HepG2 (cell line): ENCODE measurements around the gene TACO1. TPM values are rescaled to one million over a fixed set of nuclear protein-coding genes. Genes with fewer than 3 reads are reported as not detected.

Experiments used
- ATF3 ChIP-seq: sonication (generic); formaldehyde crosslinking; IDR thresholded peaks from 2 replicates; pipeline ENCODE4 v1.4.0; 2020; ENCODE audit warnings: missing genetic modification reagents
- CEBPG ChIP-seq: IDR thresholded peaks from 2 replicates; pipeline ENCODE4 v1.6.1; 2016
- HIC2 ChIP-seq: sonication (generic); formaldehyde crosslinking; IDR thresholded peaks from 2 replicates; pipeline ENCODE4 v1.9.0; 2022; ENCODE audit warnings: low read depth, missing genetic modification reagents
- HOXA3 ChIP-seq: sonication (generic); formaldehyde crosslinking; IDR thresholded peaks from 2 replicates; pipeline ENCODE4 v1.5.0; 2020; ENCODE audit warnings: missing genetic modification reagents
- MTA3 ChIP-seq: sonication (generic); formaldehyde crosslinking; IDR thresholded peaks from 2 replicates; pipeline ENCODE4 v1.4.0; 2020; ENCODE audit warnings: missing genetic modification reagents
- MXD1 ChIP-seq: sonication (generic); formaldehyde crosslinking; IDR thresholded peaks from 2 replicates; pipeline ENCODE4 v1.4.0; 2020; ENCODE audit warnings: mild to moderate bottlenecking, missing genetic modification reagents
- SRSF9 ChIP-seq: fragments of 200-400 bp; formaldehyde crosslinking; IDR thresholded peaks from 2 replicates; pipeline ENCODE4 v1.6.1; 2018; ENCODE audit warnings: borderline replicate concordance, mild to moderate bottlenecking, low read depth, low read length; ENCODE audit not compliant: insufficient read depth, poor library complexity, severe bottlenecking
- SSRP1 ChIP-seq: IDR thresholded peaks from 2 replicates; pipeline ENCODE4 v1.6.1; 2016; ENCODE audit warnings: control low read depth
- TGIF2 ChIP-seq: IDR thresholded peaks from 2 replicates; pipeline ENCODE4 v1.6.1; 2016; ENCODE audit warnings: control low read depth, missing compliant biosample characterization
- ZBTB25 ChIP-seq: IDR thresholded peaks from 2 replicates; pipeline ENCODE4 v1.6.1; 2018; ENCODE audit warnings: missing genetic modification reagents
- ZNF354B ChIP-seq: sonication (generic); formaldehyde crosslinking; IDR thresholded peaks from 2 replicates; pipeline ENCODE4 v1.8.0; 2022; ENCODE audit warnings: mild to moderate bottlenecking, missing genetic modification reagents
- ZNF530 ChIP-seq: sonication (generic); formaldehyde crosslinking; IDR thresholded peaks from 2 replicates; pipeline ENCODE4 v1.5.0; 2020; ENCODE audit warnings: low read depth, mild to moderate bottlenecking, missing genetic modification reagents
- ZNF546 ChIP-seq: sonication (generic); formaldehyde crosslinking; conservative IDR thresholded peaks from 2 replicates; pipeline ENCODE4 v1.8.1; 2023; ENCODE audit warnings: mild to moderate bottlenecking, missing genetic modification reagents
- ZNF784 ChIP-seq: sonication (generic); formaldehyde crosslinking; IDR thresholded peaks from 2 replicates; pipeline ENCODE4 v1.5.1; 2020; ENCODE audit warnings: missing genetic modification reagents, mild to moderate bottlenecking, borderline replicate concordance
- polyA plus RNA-seq, 8 experiments: library from polyadenylated mRNA; depleted of rRNA in 3 of 8; stranded (reverse) in 7 of 8; unstranded in 1 of 8; fragments of >200 nt; fragmentation: Illumina TruSeq in 4 of 8; extraction: Trizol in 4 of 8; gene quantifications; 2 replicates each; pipeline versions ENCODE4 v1.2.1 to v1.2.3, GENCODE V29; 2011 to 2016; ENCODE audit warnings: low read depth in 4 of 8, missing spikeins in 1 of 8, mixed read lengths in 1 of 8; ENCODE audit not compliant: insufficient read depth in 1 of 8
- total RNA-seq, 5 experiments: library from RNA; depleted of rRNA; stranded (reverse); fragments of >200 nt; fragmentation: Illumina TruSeq; extraction: Trizol; gene quantifications; 2 replicates each; pipeline ENCODE4 v1.2.3, GENCODE V29; 2016; ENCODE audit warnings: low read depth in 1 of 5
- TF ChIP-seq, protein P1 (sequence below): sonication (generic); formaldehyde crosslinking; IDR thresholded peaks from 2 replicates; pipeline ENCODE4 v1.4.0; 2020; ENCODE audit warnings: missing genetic modification reagents, low read depth, mild to moderate bottlenecking, borderline replicate concordance
- TF ChIP-seq, protein P2 (sequence below): sonication (generic); formaldehyde crosslinking; IDR thresholded peaks from 2 replicates; pipeline ENCODE4; 2020; ENCODE audit warnings: missing genetic modification reagents, mild to moderate bottlenecking, borderline replicate concordance
- TF ChIP-seq, protein P3 (sequence below): sonication (generic); formaldehyde crosslinking; conservative IDR thresholded peaks from 2 replicates; pipeline ENCODE4 v1.8.1; 2023; ENCODE audit warnings: missing genetic modification reagents

TACO1 gene
- total and polyA plus RNA-seq, 2 of the 13 experiments (the other 11 are each of a cell fraction or from before 2014, with no cell fraction given) = 34.7 to 53.6 TPM

DNA sequence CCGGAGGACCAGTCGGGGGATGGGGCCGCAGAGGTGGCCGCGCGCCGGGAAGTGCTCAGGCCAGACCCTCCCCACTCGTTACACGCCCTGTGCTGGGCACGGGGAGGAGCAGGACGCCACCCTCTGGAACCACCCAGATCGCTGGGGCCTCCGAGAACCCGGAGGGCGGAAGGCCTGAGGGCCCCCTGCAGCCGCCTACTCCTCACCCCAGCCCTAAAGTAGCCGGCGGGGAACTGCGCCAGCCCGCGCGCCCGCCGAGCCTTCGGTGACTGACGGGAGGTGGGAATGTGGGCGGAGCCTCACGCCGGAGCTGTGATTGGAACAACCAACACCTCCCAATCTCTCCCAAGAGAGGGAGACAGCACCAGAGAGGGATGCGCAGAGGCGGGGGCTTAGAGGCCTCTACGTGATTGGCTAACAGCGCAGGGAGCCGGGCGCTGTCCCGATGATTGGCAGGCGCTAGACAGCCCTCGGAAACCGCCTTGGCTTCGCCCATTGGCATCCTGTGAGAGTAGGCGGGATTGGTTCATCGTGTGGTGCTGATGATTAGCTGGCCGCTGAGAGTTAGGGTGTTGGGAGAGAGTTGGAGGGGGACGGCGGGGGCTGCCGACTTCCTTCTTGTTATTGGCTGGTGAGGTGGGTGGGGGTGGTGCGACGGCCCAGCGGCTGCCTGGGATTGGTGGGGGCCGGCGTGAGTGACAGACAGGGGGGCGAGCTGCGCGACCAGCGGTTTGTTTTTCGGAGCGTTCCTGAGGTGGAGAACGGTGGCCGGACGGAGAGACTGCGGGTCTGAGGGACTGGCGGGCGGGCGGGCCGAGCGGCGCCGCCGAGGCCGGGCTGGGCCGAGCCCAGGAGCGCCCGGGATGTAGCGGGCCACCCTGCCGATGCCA lies 21.2 kb downstream of the TACO1 start, which contains the start of gene MAP3K3 (continued):
- TF ChIP-seq ZBTB25 = no peak
- TF ChIP-seq MTA3 = no peak
- no peak for TF ChIP-seq ZNF354B (CRISPR knock-in tag)
- no peak for TF ChIP-seq TGIF2 (CRISPR knock-in tag)
- TF ChIP-seq, protein P1, sequence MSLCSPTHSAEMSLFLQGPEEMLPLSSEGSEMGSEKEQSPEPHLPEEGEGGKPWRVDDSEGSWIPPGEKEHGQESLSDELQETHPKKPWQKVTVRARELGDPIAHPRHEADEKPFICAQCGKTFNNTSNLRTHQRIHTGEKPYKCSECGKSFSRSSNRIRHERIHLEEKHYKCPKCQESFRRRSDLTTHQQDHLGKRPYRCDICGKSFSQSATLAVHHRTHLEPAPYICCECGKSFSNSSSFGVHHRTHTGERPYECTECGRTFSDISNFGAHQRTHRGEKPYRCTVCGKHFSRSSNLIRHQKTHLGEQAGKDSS (CRISPR knock-in tag) = no peak; the same call in none of the 2 replicates
- no peak for TF ChIP-seq ZNF530 (CRISPR knock-in tag)
- TF ChIP-seq HIC2 (CRISPR knock-in tag) = peak; percentile 74
- TF ChIP-seq SRSF9 = no peak
- TF ChIP-seq, protein P2, sequence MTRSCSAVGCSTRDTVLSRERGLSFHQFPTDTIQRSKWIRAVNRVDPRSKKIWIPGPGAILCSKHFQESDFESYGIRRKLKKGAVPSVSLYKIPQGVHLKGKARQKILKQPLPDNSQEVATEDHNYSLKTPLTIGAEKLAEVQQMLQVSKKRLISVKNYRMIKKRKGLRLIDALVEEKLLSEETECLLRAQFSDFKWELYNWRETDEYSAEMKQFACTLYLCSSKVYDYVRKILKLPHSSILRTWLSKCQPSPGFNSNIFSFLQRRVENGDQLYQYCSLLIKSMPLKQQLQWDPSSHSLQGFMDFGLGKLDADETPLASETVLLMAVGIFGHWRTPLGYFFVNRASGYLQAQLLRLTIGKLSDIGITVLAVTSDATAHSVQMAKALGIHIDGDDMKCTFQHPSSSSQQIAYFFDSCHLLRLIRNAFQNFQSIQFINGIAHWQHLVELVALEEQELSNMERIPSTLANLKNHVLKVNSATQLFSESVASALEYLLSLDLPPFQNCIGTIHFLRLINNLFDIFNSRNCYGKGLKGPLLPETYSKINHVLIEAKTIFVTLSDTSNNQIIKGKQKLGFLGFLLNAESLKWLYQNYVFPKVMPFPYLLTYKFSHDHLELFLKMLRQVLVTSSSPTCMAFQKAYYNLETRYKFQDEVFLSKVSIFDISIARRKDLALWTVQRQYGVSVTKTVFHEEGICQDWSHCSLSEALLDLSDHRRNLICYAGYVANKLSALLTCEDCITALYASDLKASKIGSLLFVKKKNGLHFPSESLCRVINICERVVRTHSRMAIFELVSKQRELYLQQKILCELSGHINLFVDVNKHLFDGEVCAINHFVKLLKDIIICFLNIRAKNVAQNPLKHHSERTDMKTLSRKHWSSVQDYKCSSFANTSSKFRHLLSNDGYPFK (CRISPR knock-in tag) = peak; percentile 91
- peak; percentile 91 for TF ChIP-seq MXD1 (CRISPR knock-in tag)
- TF ChIP-seq, protein P3, sequence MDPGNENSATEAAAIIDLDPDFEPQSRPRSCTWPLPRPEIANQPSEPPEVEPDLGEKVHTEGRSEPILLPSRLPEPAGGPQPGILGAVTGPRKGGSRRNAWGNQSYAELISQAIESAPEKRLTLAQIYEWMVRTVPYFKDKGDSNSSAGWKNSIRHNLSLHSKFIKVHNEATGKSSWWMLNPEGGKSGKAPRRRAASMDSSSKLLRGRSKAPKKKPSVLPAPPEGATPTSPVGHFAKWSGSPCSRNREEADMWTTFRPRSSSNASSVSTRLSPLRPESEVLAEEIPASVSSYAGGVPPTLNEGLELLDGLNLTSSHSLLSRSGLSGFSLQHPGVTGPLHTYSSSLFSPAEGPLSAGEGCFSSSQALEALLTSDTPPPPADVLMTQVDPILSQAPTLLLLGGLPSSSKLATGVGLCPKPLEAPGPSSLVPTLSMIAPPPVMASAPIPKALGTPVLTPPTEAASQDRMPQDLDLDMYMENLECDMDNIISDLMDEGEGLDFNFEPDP = no peak
- peak; percentile 92 for TF ChIP-seq ZNF784 (CRISPR knock-in tag)
- TF ChIP-seq HOXA3 (CRISPR knock-in tag) = peak; percentile 75
- no peak for TF ChIP-seq ATF3
- TF ChIP-seq SSRP1 = no peak
- TF ChIP-seq ZNF546 (CRISPR knock-in tag) = peak; percentile 96; the same call in 1 of the 2 replicates
- TF ChIP-seq CEBPG (CRISPR knock-in tag) = peak; percentile 68; the same call in 1 of the 2 replicates
